A673 (cell line): Measurements from ENCODE around the gene HLA-G. TPM values are rescaled to one million over a fixed set of nuclear protein-coding genes. Genes with fewer than 3 reads are reported as not detected.

Source experiments
- BruUV-seq: library from RNA; stranded (reverse); fragments of 400-500 nt; replicated peaks from 2 replicates; lab custom pipeline; 2021; lab: Mats Ljungman, UMichigan
- CTCF ChIA-PET: fragments of 300-600 bp; sonication (Branson Sonifier 250); formaldehyde crosslinking; loops from one replicate; lab custom pipeline; 2022; ENCODE audit warnings: antibody characterized with exemption; lab: Charles Lee
- POLR2A ChIA-PET: fragments of 300-600 bp; sonication (Branson Sonifier 250); formaldehyde crosslinking; loops from one replicate; lab custom pipeline; 2022; ENCODE audit warnings: antibody characterized with exemption; ENCODE audit not compliant: low non-redundant PET; lab: Charles Lee
- DNase-seq: peaks from one replicate; pipeline ENCODE4 v3.0.0-alpha.2; 2015; ENCODE audit warnings: low spot score
- H3K27ac ChIP-seq: fragments of 200-600 bp; sonication (generic); 2 replicates; pipeline ENCODE4 v1.5.1; 2016; ENCODE audit warnings: mixed run types, low read depth, mild to moderate bottlenecking, mixed read lengths, antibody characterized with exemption, low read length; ENCODE audit not compliant: poor library complexity, severe bottlenecking
- H3K27me3 ChIP-seq: fragments of 200-600 bp; sonication (generic); replicated peaks from 2 replicates; pipeline ENCODE4 v1.6.1; 2017; ENCODE audit warnings: mixed run types, low read depth, mild to moderate bottlenecking, mixed read lengths, antibody characterized with exemption, low read length; ENCODE audit not compliant: insufficient read depth, poor library complexity
- H3K36me3 ChIP-seq: fragments of 200-600 bp; sonication (generic); 2 replicates; pipeline ENCODE4 v1.6.1; 2016; ENCODE audit warnings: mixed run types, mild to moderate bottlenecking, mixed read lengths, antibody characterized with exemption, low read length; ENCODE audit not compliant: insufficient read depth, poor library complexity, severe bottlenecking
- H3K4me1 ChIP-seq: fragments of 200-600 bp; sonication (generic); 2 replicates; pipeline ENCODE4 v1.6.1; 2017; ENCODE audit warnings: mixed run types, mild to moderate bottlenecking, mixed read lengths, antibody characterized with exemption, low read length; ENCODE audit not compliant: insufficient read depth, poor library complexity, severe bottlenecking
- H3K4me3 ChIP-seq: fragments of 200-600 bp; sonication (generic); 2 replicates; pipeline ENCODE4 v1.5.1; 2016; ENCODE audit warnings: low read depth, mixed run types, mild to moderate bottlenecking, mixed read lengths, low read length; ENCODE audit not compliant: poor library complexity, severe bottlenecking
- H3K9me3 ChIP-seq: fragments of 200-600 bp; sonication (generic); 2 replicates; pipeline ENCODE4 v1.6.1; 2016; ENCODE audit warnings: mixed run types, low read depth, mild to moderate bottlenecking, mixed read lengths, antibody characterized with exemption, low read length; ENCODE audit not compliant: poor library complexity, severe bottlenecking
- EZH2 ChIP-seq: fragments of 200-600 bp; sonication (generic); IDR thresholded peaks from 2 replicates; pipeline ENCODE4 v1.6.1; 2017; ENCODE audit warnings: borderline replicate concordance, low read depth, mild to moderate bottlenecking, mixed read lengths, antibody characterized with exemption, low read length; ENCODE audit not compliant: poor library complexity, severe bottlenecking
- intact Hi-C: fragments of 100-400 bp; cut with micrococcal nuclease; formaldehyde crosslinking; loops from one replicate; pipeline ENCODE4 v1.10.0; 2022; ENCODE audit not compliant: unreplicated experiment
- total RNA-seq: library from RNA; stranded (reverse); gene quantifications from 2 replicates; pipeline ENCODE4 v1.2.3, GENCODE V29; 2021
- TF ChIP-seq, protein P1 (sequence below): fragments of 300-800, 200-600 bp; sonication (generic); conservative IDR thresholded peaks from 2 replicates; pipeline ENCODE4 v1.5.1; 2017; ENCODE audit warnings: low read depth, mild to moderate bottlenecking, antibody characterized with exemption, low read length, moderate library complexity, mixed read lengths

The HLA-G gene
- total RNA-seq, 1 experiment from 2014 or later, result not detected

DNA sequence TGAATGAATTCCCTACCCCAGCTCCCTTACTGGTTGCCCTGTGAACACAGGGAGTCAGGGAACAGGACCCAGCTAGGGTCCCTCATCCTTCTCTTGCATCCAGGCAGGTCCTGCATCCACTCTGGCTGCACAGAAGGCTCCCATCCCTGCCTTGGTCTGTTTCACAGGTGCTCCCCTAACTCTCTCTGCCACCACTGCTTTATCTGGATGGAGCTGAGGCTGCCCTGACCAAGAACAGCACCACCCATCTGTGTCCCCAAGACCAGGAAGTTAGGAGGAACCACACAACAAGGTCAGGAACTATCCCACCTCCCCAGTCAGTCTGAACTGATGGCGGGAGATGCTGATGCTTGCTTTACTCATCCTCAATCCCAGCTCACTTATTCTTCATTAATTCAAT lies 16.2 kb upstream of the HLA-G start:
- Histone ChIP-seq H3K4me1 (no peaks in the 10 kb centered on the region), H3K27me3 (peaks cover 33% of the 10 kb centered on the region), H3K36me3 (no peaks in the 10 kb centered on the region), H3K4me3 (no peak overlapping the region), H3K27ac (no peak overlapping the region), H3K9me3 (no peaks in the 10 kb centered on the region)
- POLR2A ChIA-PET, result no interaction called here
- intact Hi-C loops, result no loop called here
- CTCF ChIA-PET, result no interaction called here
- TF ChIP-seq, protein P1, sequence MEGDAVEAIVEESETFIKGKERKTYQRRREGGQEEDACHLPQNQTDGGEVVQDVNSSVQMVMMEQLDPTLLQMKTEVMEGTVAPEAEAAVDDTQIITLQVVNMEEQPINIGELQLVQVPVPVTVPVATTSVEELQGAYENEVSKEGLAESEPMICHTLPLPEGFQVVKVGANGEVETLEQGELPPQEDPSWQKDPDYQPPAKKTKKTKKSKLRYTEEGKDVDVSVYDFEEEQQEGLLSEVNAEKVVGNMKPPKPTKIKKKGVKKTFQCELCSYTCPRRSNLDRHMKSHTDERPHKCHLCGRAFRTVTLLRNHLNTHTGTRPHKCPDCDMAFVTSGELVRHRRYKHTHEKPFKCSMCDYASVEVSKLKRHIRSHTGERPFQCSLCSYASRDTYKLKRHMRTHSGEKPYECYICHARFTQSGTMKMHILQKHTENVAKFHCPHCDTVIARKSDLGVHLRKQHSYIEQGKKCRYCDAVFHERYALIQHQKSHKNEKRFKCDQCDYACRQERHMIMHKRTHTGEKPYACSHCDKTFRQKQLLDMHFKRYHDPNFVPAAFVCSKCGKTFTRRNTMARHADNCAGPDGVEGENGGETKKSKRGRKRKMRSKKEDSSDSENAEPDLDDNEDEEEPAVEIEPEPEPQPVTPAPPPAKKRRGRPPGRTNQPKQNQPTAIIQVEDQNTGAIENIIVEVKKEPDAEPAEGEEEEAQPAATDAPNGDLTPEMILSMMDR, result no peak
- no peak for TF ChIP-seq EZH2
- BruUV-seq, result no TSS peak
- no peak for DNase-seq

DNA sequence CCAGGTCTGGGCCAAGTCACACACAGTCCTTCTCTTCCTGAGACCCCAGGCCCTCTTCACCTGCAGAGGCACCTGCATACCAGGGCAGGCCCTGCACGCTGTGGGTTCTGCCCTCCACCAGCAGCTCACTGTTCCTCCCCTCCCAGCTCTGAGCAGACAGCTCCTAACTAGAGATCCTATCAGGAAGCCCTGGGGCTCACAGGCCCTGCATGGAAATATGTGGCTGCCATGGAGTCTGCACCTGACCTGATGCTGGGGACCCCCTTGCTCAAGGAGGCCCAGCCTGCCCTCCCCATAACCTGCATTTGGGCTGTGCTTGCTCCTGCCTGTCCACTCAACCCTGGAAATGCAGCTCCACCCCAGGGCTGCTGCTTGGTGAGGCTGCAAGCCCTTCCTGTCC lies 14.6 kb upstream of the HLA-G start:
- ChIA-PET CTCF (no interaction called here), POLR2A (no interaction called here)
- TF ChIP-seq, protein P1, result no peak
- no peak for TF ChIP-seq EZH2
- H3K36me3 ChIP-seq, result no peaks in the 10 kb centered on the region
- H3K27ac ChIP-seq, result no peak overlapping the region
- DNase-seq, result no peak
- no peaks in the 10 kb centered on the region for H3K9me3 ChIP-seq
- BruUV-seq, result no TSS peak
- H3K27me3 ChIP-seq, result peaks cover 22% of the 10 kb centered on the region
- H3K4me1 ChIP-seq, result no peaks in the 10 kb centered on the region
- intact Hi-C loops, result no loop called here
- no peak overlapping the region for H3K4me3 ChIP-seq

DNA sequence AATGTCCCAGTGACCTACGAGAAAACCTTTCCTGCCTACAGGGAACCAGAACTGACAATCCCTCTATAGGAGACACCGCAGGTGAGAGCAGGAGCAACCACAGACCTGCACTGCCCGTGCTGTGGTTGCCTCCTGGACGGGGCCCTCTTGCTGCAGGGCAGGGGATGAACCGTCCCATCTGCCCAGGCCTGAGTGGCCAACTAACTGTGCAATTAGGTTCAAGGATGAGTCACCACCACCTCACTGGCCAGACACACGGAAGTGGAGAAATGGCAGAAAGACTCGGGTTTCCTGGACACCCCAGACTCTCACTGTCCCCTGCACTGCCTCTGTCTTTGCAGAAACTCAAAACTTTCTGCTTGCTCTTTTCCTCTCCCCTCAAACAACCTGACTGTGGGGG lies 13.8 kb upstream of the HLA-G start:
- H3K27ac ChIP-seq, result no peak overlapping the region
- H3K27me3 ChIP-seq, result peaks cover 15% of the 10 kb centered on the region
- H3K36me3 ChIP-seq, result no peaks in the 10 kb centered on the region
- ChIA-PET CTCF (no interaction called here), POLR2A (no interaction called here)
- H3K4me1 ChIP-seq, result no peaks in the 10 kb centered on the region
- TF ChIP-seq EZH2, result no peak
- TF ChIP-seq, protein P1, result no peak
- BruUV-seq, result no TSS peak
- no peaks in the 10 kb centered on the region for H3K9me3 ChIP-seq
- DNase-seq, result no peak
- intact Hi-C loops, result no loop called here
- H3K4me3 ChIP-seq, result no peak overlapping the region
